Body of pancreas (tissue), 4 donors: ENCODE measurements around the gene TULP1. TPM values are rescaled to one million over a fixed set of nuclear protein-coding genes. Genes with fewer than 3 reads are reported as not detected.

Source experiments
- ATAC-seq: fragments of 150-250 bp; one replicate; pipeline ENCODE4 v1.9.1; 2016
- DNase-seq, 4 donors: peaks; one replicate each; pipeline ENCODE4 v3.0.0-alpha.2; 2019
- H3K27ac ChIP-seq, 4 donors: fragments of 200-600 bp; sonication (generic); 1 replicate in 3 of 4; 2 replicates in 1 of 4; pipeline versions ENCODE4 v1.5.1 to v1.6.1; 2016 to 2019; ENCODE audit warnings: mild to moderate bottlenecking in 1 of 4, mixed read lengths in 1 of 4, moderate library complexity in 1 of 4
- H3K27me3 ChIP-seq, 2 donors: fragments of 200-600 bp; sonication (generic); one replicate each; pipeline ENCODE4 v1.6.0; 2016; ENCODE audit warnings: mild to moderate bottlenecking in 1 of 2
- H3K36me3 ChIP-seq, 2 donors: fragments of 200-600 bp; sonication (generic); replicated peaks in 1 of 2; 2 replicates each; pipeline ENCODE4 v1.5.1; 2016; ENCODE audit warnings: low read depth in 2 of 2; ENCODE audit not compliant: insufficient read depth in 1 of 2
- H3K4me1 ChIP-seq: fragments of 200-600 bp; sonication (generic); one replicate; pipeline ENCODE4 v1.6.0; 2016
- H3K4me3 ChIP-seq, 2 donors: fragments of 200-600 bp; sonication (generic); 1 replicate in 1 of 2; 2 replicates in 1 of 2; pipeline ENCODE4 v1.5.1; 2016 to 2019
- H3K9me3 ChIP-seq, 3 donors: fragments of 200-600 bp; sonication (generic); 1 replicate in 2 of 3; 2 replicates in 1 of 3; pipeline ENCODE4 v1.5.1; 2016
- POLR2A ChIP-seq, 3 donors: fragments of 450-650 bp; IDR thresholded peaks; one replicate each; pipeline ENCODE4 v1.6.1; 2016; ENCODE audit warnings: antibody characterized with exemption in 3 of 3, mild to moderate bottlenecking in 2 of 3
- WGBS, 2 donors: methylation state at CpG; one replicate each; pipeline ENCODE4 v1.1.5; 2017; 5-methylcytosine and 5-hydroxymethylcytosine counted together
- intact Hi-C: fragments of 100-400 bp; cut with DNase I; formaldehyde crosslinking; loops from one replicate; pipeline ENCODE4 v1.15.1; 2023
- total RNA-seq, 2 donors: library from RNA; depleted of rRNA; stranded (reverse); fragments of >200 nt; gene quantifications; one replicate each; pipeline ENCODE4 v1.1.0, GENCODE V29; 2016
- TF ChIP-seq, protein P1 (sequence below), 7 experiments: fragments of 450-650 bp in 4 of 7; fragments of 200-600 bp in 3 of 7; sonication (generic) in 3 of 7; IDR thresholded peaks; one replicate each; pipeline ENCODE4 v1.5.1; 2016 to 2019; ENCODE audit warnings: antibody characterized with exemption in 7 of 7

The TULP1 gene
- total RNA-seq, 2 donors from 2014 or later, result not detected

DNA sequence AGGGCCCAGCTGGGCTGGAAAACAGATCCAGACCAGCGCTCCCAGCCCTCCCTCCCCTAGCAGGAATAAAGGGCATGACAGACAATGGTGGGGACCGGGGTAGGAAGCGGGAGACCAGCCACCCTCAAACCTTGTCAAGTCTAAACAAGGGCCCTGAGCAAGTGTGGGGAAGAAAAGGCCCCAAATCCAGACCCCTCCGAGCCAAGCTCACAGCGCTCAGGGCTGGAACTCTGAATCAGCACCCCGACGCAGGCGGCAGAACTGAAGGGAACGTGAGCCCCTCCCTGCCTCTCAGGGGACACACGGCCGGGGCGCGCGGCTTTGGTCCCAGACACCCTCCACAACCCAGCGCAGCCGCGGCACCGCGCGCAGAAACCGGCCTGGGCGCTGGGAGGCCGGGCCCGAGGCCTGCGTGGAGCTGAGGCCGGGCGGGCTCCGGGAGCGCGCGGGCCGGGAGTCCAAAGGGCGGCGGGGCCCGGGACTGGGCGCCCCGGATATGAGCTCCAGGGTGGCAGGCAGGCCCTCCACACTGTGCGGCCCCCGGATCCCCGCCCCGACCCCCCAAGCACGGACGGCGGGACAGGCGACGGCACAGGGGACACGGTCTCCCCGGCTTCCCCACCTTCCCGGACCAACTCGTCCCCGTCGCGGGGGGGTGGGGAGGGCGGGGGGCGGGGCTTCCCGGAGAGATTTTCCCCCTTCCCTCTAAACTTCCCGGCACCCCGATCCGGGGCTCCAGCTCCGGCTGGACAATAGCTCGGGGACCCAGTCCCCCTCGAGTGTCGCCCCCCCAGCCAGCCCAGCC, 16.5 kb downstream of the TULP1 start:
- DNase-seq, result peak; percentile 49 to 60 (median 52)
- Histone ChIP-seq H3K27me3 (no peaks in the 10 kb centered on the region), H3K4me3 (peak overlapping the region; percentile 76 to 100), H3K4me1 (peaks cover 45% of the 10 kb centered on the region), H3K27ac (peak overlapping the region; percentile 55 to 89 (median 74)), H3K9me3 (no peaks in the 10 kb centered on the region), H3K36me3 (no peaks in the 10 kb centered on the region)
- peak; percentile 66 for ATAC-seq
- 7 to 20% methylated on average over 2 to 50 of the region's 63 CpGs for WGBS, 2 donors
- intact Hi-C loops, result no loop called here
- peak in 2 of 3 donors; percentile 12 to 13 for TF ChIP-seq POLR2A (IDR thresholded peaks at IDR 0.05)
- TF ChIP-seq, protein P1, sequence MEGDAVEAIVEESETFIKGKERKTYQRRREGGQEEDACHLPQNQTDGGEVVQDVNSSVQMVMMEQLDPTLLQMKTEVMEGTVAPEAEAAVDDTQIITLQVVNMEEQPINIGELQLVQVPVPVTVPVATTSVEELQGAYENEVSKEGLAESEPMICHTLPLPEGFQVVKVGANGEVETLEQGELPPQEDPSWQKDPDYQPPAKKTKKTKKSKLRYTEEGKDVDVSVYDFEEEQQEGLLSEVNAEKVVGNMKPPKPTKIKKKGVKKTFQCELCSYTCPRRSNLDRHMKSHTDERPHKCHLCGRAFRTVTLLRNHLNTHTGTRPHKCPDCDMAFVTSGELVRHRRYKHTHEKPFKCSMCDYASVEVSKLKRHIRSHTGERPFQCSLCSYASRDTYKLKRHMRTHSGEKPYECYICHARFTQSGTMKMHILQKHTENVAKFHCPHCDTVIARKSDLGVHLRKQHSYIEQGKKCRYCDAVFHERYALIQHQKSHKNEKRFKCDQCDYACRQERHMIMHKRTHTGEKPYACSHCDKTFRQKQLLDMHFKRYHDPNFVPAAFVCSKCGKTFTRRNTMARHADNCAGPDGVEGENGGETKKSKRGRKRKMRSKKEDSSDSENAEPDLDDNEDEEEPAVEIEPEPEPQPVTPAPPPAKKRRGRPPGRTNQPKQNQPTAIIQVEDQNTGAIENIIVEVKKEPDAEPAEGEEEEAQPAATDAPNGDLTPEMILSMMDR (IDR thresholded peaks at IDR 0.05), result no peak

DNA sequence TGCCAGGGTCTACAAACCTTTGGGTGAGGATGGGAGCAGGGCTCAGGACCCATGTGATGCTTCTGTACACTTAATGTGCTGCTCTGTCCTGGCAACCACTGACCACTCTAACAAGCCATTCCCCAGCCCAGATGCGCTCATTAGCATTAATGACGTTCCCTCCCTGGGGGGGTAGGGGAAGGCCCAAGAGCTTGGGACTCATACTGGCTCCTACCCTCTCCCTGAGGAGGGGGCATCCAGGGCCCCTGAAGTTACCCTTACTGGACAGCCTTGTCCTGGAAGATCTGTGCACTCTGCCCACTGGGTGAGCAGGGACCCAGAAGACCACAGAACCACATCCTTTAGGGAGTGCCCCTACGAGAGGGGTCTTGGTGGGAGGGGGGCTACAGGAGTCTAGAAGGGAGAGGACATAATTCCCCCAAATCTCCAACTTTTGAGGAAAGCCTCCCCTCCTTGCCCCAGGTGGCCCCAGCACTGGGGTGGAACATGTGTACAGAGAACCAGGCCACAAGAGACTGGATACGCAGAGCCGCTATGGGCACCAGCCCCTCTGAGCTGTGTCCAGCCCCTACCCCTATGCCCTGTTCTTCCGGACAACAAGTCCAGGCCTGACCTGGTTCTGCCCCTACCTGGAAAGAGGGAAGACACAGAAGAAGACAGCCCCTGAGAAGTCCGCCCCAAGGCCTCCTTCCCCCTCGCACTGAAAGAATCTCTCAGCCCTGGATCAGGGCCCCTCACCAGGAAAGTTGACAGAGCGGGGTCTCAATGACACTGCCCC, 17.2 kb downstream of the TULP1 start:
- Histone ChIP-seq H3K36me3 (no peaks in the 10 kb centered on the region), H3K4me1 (peaks cover 53% of the 10 kb centered on the region), H3K27ac (peak overlapping the region in 3 of 4 donors; percentile 65 to 89 (median 84)), H3K9me3 (no peaks in the 10 kb centered on the region), H3K27me3 (no peaks in the 10 kb centered on the region), H3K4me3 (peak overlapping the region; percentile 76 to 100)
- intact Hi-C loops, result no loop called here
- DNase-seq (no peak), ATAC-seq (no peak)
- TF ChIP-seq, protein P1 (IDR thresholded peaks at IDR 0.05), result no peak
- TF ChIP-seq POLR2A (IDR thresholded peaks at IDR 0.05), result no peak
- 61 to 70% methylated on average over 5 to 9 of the region's 9 CpGs for WGBS, 2 donors

DNA sequence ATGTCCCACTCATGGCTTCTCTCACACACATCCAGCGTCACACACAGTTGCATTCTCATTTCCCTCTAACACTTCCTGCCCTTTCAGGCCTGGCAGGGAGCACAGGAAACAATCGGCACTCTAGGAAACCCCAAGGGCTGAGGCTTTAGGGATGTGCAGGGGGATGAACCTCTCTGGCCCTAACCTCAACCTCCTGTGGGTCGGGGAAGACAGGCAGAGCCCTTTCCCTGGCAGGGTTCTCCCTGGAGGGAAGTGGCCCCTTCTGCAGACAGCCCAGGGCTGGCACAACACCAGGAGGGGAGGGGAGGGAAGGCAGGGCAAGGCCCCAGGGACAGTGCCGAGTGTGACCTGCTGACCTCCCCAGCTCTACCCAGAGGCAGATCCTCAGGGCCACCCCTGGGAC, 18.5 kb downstream of the TULP1 start:
- DNase-seq (no peak), ATAC-seq (no peak)
- intact Hi-C loops, result no loop called here
- Histone ChIP-seq H3K27ac (no peak overlapping the region), H3K36me3 (no peaks in the 10 kb centered on the region), H3K27me3 (no peaks in the 10 kb centered on the region), H3K9me3 (no peaks in the 10 kb centered on the region), H3K4me3 (no peak overlapping the region), H3K4me1 (peaks cover 60% of the 10 kb centered on the region)
- 37 to 57% methylated on average over 2 to 4 of the region's 4 CpGs for WGBS, 2 donors
- TF ChIP-seq POLR2A (IDR thresholded peaks at IDR 0.05), result no peak
- TF ChIP-seq, protein P1 (IDR thresholded peaks at IDR 0.05), result no peak

DNA sequence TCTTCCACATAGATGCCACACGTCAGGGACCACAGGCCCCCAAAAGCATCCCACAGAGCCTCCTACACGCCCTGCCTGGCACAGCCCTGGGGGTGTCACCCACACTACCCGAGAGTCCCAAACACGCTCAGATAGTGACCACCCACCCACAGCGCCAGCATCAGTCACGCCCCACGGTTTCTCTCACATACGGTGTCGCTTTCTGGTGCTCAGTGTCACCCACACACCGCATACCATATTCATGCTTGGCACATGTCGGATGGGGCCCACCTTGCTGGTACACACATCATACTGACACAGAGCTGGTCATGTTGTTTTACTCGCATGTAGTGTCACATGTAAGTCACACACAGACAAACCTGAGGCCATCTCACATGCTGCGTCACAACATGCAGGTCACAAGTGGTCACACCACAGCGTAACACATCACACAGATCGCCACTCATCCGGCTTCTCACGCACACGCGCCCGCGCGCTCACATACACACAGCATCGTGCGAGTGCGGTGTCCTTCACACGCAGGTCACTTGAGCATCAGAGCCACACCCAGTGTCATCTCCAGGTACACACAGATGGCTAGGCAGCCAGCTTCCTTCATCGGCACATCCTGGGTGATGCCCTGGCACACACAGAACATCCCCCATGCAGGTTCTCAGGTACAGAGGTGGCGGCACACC, 19.3 kb downstream of the TULP1 start:
- H3K36me3 ChIP-seq, result no peaks in the 10 kb centered on the region
- 88 to 89% methylated on average over 27 to 28 of the region's 28 CpGs for WGBS, 2 donors
- ATAC-seq, result no peak
- no peak overlapping the region for H3K27ac ChIP-seq
- no peaks in the 10 kb centered on the region for H3K27me3 ChIP-seq
- no peak for DNase-seq
- intact Hi-C loops, result no loop called here
- H3K4me1 ChIP-seq, result peaks cover 60% of the 10 kb centered on the region
- H3K9me3 ChIP-seq, result no peaks in the 10 kb centered on the region
- no peak for TF ChIP-seq POLR2A (IDR thresholded peaks at IDR 0.05)
- TF ChIP-seq, protein P1 (IDR thresholded peaks at IDR 0.05), result no peak
- no peak overlapping the region for H3K4me3 ChIP-seq
